Panc1 (cell line): ENCODE data around the gene PTMS. TPM values are rescaled to one million over a fixed set of nuclear protein-coding genes. Genes with fewer than 3 reads are reported as not detected.

Experiments
- ATAC-seq: fragments of 200-7000 bp; cut with Tn5 transposase; 2 replicates; pipeline ENCODE4 v1.9.1; 2020; ENCODE audit warnings: mild to moderate bottlenecking, moderate library complexity
- BruUV-seq: library from RNA; stranded (reverse); fragments of 400-500 nt; replicated peaks from 2 replicates; lab custom pipeline; 2021; lab: Mats Ljungman, UMichigan
- CTCF ChIA-PET: fragments of 300-600 bp; sonication (Branson Sonifier 250); formaldehyde crosslinking; loops from one replicate; lab custom pipeline; 2022; ENCODE audit warnings: antibody characterized with exemption; lab: Charles Lee
- POLR2A ChIA-PET: fragments of 300-600 bp; sonication (Branson Sonifier 250); formaldehyde crosslinking; loops from one replicate; lab custom pipeline; 2022; ENCODE audit warnings: antibody characterized with exemption; lab: Charles Lee
- DNase-seq: peaks from one replicate; pipeline ENCODE4 v3.0.0-alpha.2; 2010; ENCODE audit warnings: low read depth, low spot score
- H3K27ac ChIP-seq: 2 replicates; pipeline ENCODE4 v1.5.1; 2011; ENCODE audit warnings: mild to moderate bottlenecking, low read length, inconsistent platforms
- H3K27me3 ChIP-seq: fragments of 200-500 bp; sonication (Bioruptor generic); 2 replicates; pipeline ENCODE4 v1.6.0; 2014; ENCODE audit warnings: low read length, inconsistent platforms; ENCODE audit not compliant: control insufficient read depth, insufficient read depth
- H3K36me3 ChIP-seq: fragments of 200-500 bp; sonication (Bioruptor generic); 2 replicates; pipeline ENCODE4 v1.5.1; 2014; ENCODE audit warnings: inconsistent platforms, mild to moderate bottlenecking, low read length, moderate library complexity; ENCODE audit not compliant: control insufficient read depth, insufficient read depth
- H3K4me1 ChIP-seq: 2 replicates; pipeline ENCODE4 v1.5.1; 2011; ENCODE audit warnings: inconsistent platforms, mild to moderate bottlenecking, low read length, moderate library complexity; ENCODE audit not compliant: control insufficient read depth, insufficient read depth
- H3K4me3 ChIP-seq, 2 experiments: 2 replicates each; pipeline ENCODE4 v1.5.1; 2011 to 2012; ENCODE audit warnings: low read depth in 2 of 2, low read length in 2 of 2, mild to moderate bottlenecking in 2 of 2, inconsistent platforms in 1 of 2, moderate library complexity in 1 of 2
- H3K9me3 ChIP-seq: fragments of 200-500 bp; sonication (Bioruptor generic); 2 replicates; pipeline ENCODE4 v1.5.1; 2014; ENCODE audit warnings: low read depth, mild to moderate bottlenecking, inconsistent platforms, low read length, moderate library complexity; ENCODE audit not compliant: control insufficient read depth, insufficient read depth
- POLR2AphosphoS5 ChIP-seq: IDR thresholded peaks from 2 replicates; pipeline ENCODE4 v1.6.1; 2012; ENCODE audit warnings: mild to moderate bottlenecking, low read depth, low read length, moderate library complexity
- SIN3A ChIP-seq: IDR thresholded peaks from 2 replicates; pipeline ENCODE4 v1.6.1; 2012; ENCODE audit warnings: low read depth, mild to moderate bottlenecking, low read length, moderate library complexity, borderline replicate concordance; ENCODE audit not compliant: insufficient read depth
- TCF7L2 ChIP-seq: IDR thresholded peaks from 2 replicates; pipeline ENCODE4 v1.6.1; 2011; ENCODE audit warnings: mild to moderate bottlenecking, low read depth, low read length, inconsistent platforms
- in situ Hi-C: cut with HindIII; loops from 2 replicates; pipeline ENCODE4 v1.10.0; 2016; ENCODE audit warnings: low sequenced_read_pairs, low pct_unique_long_range_greater_than_20kb
- intact Hi-C: fragments of 100-400 bp; cut with micrococcal nuclease; formaldehyde crosslinking; loops from one replicate; pipeline ENCODE4 v1.10.0; 2022; ENCODE audit not compliant: unreplicated experiment
- total RNA-seq: library from RNA; stranded (reverse); gene quantifications from one replicate; pipeline ENCODE4 v1.2.1, GENCODE V29; 2021; ENCODE audit not compliant: unreplicated experiment
- TF ChIP-seq, protein P1 (sequence below), 2 experiments: IDR thresholded peaks; 2 replicates each; pipeline ENCODE4 v1.6.1; 2011 to 2012; ENCODE audit warnings: low read depth in 2 of 2, control low read depth in 1 of 2, low read length in 1 of 2, mild to moderate bottlenecking in 1 of 2, moderate library complexity in 1 of 2; ENCODE audit not compliant: insufficient read depth in 1 of 2
- TF ChIP-seq, protein P2 (sequence below): fragments of 450-650 bp; IDR thresholded peaks from 2 replicates; pipeline ENCODE4 v1.5.1; 2017; ENCODE audit warnings: mild to moderate bottlenecking

Gene PTMS
- total RNA-seq, 1 experiment from 2014 or later: 395 TPM

GRCh38 chr12:6757028-6757690 lies 9.0 kb upstream of the PTMS start:
- Histone ChIP-seq H3K36me3 (no peaks in the 10 kb centered on the region; the same call in 1 of the 2 replicates), H3K4me3 (no peak overlapping the region), H3K27ac (peak overlapping the region; percentile 18; the same call in 1 of the 2 replicates), H3K27me3 (no peaks in the 10 kb centered on the region), H3K9me3 (no peaks in the 10 kb centered on the region), H3K4me1 (peaks cover 7% of the 10 kb centered on the region)
- no TSS peak for BruUV-seq
- no peak for DNase-seq
- in situ Hi-C loops (no loop called here), intact Hi-C loops (no loop called here)
- no peak for ATAC-seq
- POLR2A ChIA-PET: no interaction called here
- TF ChIP-seq, protein P1, sequence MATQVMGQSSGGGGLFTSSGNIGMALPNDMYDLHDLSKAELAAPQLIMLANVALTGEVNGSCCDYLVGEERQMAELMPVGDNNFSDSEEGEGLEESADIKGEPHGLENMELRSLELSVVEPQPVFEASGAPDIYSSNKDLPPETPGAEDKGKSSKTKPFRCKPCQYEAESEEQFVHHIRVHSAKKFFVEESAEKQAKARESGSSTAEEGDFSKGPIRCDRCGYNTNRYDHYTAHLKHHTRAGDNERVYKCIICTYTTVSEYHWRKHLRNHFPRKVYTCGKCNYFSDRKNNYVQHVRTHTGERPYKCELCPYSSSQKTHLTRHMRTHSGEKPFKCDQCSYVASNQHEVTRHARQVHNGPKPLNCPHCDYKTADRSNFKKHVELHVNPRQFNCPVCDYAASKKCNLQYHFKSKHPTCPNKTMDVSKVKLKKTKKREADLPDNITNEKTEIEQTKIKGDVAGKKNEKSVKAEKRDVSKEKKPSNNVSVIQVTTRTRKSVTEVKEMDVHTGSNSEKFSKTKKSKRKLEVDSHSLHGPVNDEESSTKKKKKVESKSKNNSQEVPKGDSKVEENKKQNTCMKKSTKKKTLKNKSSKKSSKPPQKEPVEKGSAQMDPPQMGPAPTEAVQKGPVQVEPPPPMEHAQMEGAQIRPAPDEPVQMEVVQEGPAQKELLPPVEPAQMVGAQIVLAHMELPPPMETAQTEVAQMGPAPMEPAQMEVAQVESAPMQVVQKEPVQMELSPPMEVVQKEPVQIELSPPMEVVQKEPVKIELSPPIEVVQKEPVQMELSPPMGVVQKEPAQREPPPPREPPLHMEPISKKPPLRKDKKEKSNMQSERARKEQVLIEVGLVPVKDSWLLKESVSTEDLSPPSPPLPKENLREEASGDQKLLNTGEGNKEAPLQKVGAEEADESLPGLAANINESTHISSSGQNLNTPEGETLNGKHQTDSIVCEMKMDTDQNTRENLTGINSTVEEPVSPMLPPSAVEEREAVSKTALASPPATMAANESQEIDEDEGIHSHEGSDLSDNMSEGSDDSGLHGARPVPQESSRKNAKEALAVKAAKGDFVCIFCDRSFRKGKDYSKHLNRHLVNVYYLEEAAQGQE (IDR thresholded peaks at IDR 0.05; ENCODE audit: insufficient read depth in 1 of 2, low read depth in 2 of 2, low read length in 1 of 2): no peak
- TF ChIP-seq POLR2AphosphoS5: no peak
- TF ChIP-seq, protein P2, sequence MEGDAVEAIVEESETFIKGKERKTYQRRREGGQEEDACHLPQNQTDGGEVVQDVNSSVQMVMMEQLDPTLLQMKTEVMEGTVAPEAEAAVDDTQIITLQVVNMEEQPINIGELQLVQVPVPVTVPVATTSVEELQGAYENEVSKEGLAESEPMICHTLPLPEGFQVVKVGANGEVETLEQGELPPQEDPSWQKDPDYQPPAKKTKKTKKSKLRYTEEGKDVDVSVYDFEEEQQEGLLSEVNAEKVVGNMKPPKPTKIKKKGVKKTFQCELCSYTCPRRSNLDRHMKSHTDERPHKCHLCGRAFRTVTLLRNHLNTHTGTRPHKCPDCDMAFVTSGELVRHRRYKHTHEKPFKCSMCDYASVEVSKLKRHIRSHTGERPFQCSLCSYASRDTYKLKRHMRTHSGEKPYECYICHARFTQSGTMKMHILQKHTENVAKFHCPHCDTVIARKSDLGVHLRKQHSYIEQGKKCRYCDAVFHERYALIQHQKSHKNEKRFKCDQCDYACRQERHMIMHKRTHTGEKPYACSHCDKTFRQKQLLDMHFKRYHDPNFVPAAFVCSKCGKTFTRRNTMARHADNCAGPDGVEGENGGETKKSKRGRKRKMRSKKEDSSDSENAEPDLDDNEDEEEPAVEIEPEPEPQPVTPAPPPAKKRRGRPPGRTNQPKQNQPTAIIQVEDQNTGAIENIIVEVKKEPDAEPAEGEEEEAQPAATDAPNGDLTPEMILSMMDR: no peak
- TF ChIP-seq SIN3A: no peak
- no peak for TF ChIP-seq TCF7L2
- CTCF ChIA-PET: no interaction called here

GRCh38 chr12:6758506-6759095 lies 7.6 kb upstream of the PTMS start:
- Histone ChIP-seq H3K36me3 (no peaks in the 10 kb centered on the region), H3K27ac (no peak overlapping the region), H3K4me3 (no peak overlapping the region), H3K27me3 (no peaks in the 10 kb centered on the region), H3K4me1 (peaks cover 12% of the 10 kb centered on the region), H3K9me3 (no peaks in the 10 kb centered on the region)
- ChIA-PET POLR2A (no interaction called here), CTCF (no interaction called here)
- ATAC-seq (no peak), DNase-seq (no peak)
- intact Hi-C loops (no loop called here), in situ Hi-C loops (no loop called here)
- no TSS peak for BruUV-seq
- TF ChIP-seq, protein P1 (IDR thresholded peaks at IDR 0.05; ENCODE audit: insufficient read depth in 1 of 2, low read depth in 2 of 2, low read length in 1 of 2): no peak
- TF ChIP-seq POLR2AphosphoS5 (no peak), SIN3A (no peak), TCF7L2 (no peak)
- TF ChIP-seq, protein P2: no peak
